ENCODE data around the gene SMAD2.

Gene SMAD2

DNA sequence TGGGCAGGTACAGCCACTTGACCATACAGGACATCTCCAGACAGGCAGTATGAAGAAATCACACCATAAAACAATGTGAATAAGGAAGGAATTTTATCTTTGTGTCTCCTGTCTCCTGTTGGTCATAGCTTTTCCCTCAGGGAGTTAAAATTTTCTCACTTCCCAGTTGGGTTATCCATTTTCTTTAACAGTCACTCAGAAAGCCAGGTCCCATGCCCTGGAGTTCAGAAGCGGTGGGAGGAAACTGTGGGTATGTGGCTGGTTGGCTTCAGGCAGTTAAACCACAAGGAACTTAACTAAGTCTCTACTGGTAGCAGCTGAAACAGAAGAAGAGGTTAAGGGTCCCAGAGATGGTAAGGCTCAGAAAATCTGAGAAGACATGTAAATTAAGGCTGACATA, 6.5 kb upstream of the SMAD2 start:
- Mint-ChIP-seq H3K9me3 (peaks cover 1% of the 10 kb centered on the region), H3K36me3 (ENCODE audit: low read depth) (no peaks in the 10 kb centered on the region), H3K27me3 (ENCODE audit: low read depth, poor library complexity) (no peaks in the 10 kb centered on the region), H3K4me1 (peaks cover 17% of the 10 kb centered on the region), H3K27ac (no peak overlapping the region), H3K4me3 (no peak overlapping the region)
- no peak for DNase-seq
- TF ChIP-seq, protein P1, sequence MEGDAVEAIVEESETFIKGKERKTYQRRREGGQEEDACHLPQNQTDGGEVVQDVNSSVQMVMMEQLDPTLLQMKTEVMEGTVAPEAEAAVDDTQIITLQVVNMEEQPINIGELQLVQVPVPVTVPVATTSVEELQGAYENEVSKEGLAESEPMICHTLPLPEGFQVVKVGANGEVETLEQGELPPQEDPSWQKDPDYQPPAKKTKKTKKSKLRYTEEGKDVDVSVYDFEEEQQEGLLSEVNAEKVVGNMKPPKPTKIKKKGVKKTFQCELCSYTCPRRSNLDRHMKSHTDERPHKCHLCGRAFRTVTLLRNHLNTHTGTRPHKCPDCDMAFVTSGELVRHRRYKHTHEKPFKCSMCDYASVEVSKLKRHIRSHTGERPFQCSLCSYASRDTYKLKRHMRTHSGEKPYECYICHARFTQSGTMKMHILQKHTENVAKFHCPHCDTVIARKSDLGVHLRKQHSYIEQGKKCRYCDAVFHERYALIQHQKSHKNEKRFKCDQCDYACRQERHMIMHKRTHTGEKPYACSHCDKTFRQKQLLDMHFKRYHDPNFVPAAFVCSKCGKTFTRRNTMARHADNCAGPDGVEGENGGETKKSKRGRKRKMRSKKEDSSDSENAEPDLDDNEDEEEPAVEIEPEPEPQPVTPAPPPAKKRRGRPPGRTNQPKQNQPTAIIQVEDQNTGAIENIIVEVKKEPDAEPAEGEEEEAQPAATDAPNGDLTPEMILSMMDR (IDR thresholded peaks at IDR 0.05): no peak

DNA sequence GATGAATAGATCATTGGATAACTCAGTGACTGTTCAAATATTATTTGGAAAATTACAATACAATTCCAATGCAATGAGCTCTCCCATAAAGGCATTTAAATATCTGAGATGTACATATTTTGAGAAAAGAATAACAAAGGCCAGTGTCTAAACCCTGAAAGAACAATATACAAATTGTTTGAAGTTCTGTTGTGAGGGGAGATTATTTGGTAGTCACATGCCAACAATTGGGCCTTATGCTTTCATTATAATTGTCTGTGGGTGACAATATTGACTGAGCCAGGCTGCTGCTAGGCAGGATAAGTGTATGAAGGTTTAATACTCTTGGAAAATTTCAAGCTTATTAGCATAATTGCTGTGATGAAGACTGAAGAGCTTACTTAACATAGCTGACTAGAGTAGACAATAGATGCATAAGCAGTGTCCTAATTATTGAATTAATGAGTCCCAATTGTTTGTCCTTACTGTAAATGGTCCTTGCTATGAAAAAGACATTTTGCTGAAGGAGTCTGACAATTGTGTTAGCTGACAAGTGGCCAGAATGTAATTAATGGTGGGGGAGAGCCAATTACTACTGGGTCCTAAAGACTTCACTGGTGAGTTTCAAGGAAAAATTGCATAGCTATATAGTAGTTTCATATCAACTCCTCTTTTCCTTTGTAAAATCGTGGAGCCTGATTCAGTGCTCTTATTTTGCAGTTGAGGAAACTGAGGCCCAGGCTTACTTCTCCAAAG, 5.0 kb upstream of the SMAD2 start:
- H3K4me1 Mint-ChIP-seq: peaks cover 22% of the 10 kb centered on the region
- H3K27ac Mint-ChIP-seq: no peak overlapping the region

DNA sequence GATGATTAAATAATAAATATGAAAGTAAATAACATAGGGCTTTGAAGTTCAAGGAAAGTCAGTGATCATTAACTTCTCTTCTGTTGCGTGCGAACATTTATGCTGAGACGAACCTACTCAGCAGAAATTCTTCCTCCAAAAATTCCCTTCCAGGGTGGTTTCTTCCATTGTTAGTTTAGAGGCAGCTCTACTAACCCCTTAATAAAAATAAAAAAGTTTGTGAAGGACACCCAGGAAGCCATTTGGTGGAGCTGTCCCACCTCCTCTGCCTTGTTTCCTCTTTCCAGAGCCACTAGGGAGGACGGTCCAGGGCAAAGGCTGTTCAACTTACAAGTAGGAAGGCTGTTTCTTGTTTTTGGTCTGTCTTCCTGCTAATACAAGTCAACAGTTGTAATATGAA, 2.1 kb upstream of the SMAD2 start:
- H3K9me3 Mint-ChIP-seq: no peaks in the 10 kb centered on the region
- peaks cover 39% of the 10 kb centered on the region for H3K4me1 Mint-ChIP-seq
- H3K4me3 Mint-ChIP-seq: no peak overlapping the region
- H3K27ac Mint-ChIP-seq: no peak overlapping the region
- no peaks in the 10 kb centered on the region for H3K27me3 Mint-ChIP-seq (ENCODE audit: low read depth, poor library complexity)
- no peak for DNase-seq
- H3K36me3 Mint-ChIP-seq (ENCODE audit: low read depth): peaks cover 5% of the 10 kb centered on the region
- TF ChIP-seq, protein P1 (IDR thresholded peaks at IDR 0.05): no peak

More for the DNA sequence above, 5.0 kb upstream of the SMAD2 start:
- H3K36me3 Mint-ChIP-seq (ENCODE audit: low read depth): no peaks in the 10 kb centered on the region
- H3K4me3 Mint-ChIP-seq: no peak overlapping the region
- H3K27me3 Mint-ChIP-seq (ENCODE audit: low read depth, poor library complexity): no peaks in the 10 kb centered on the region
- no peak for DNase-seq
- no peaks in the 10 kb centered on the region for H3K9me3 Mint-ChIP-seq
- TF ChIP-seq, protein P1 (IDR thresholded peaks at IDR 0.05): no peak

DNA sequence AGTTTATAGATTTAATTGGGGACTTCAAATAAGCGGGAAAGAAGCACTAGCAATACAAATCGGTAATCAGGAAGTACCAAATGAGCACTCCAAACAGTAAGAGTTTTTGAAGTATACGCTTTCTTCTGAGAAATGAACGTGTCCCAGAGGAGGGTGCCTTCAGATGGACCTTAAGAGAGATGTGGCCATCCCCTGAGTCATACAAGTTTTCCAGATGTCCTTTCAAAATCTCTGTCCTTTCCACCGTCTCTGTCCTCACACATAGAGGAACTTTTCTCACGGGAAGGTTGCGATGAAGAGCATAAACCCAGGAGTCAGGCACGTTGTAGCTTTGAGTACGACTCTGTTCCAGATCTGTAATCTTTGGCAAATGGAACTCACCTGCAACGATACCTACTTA, 1.7 kb upstream of the SMAD2 start:
- TF ChIP-seq, protein P1 (IDR thresholded peaks at IDR 0.05): no peak
- Mint-ChIP-seq H3K4me3 (peak overlapping the region; percentile 84), H3K27me3 (ENCODE audit: low read depth, poor library complexity) (no peaks in the 10 kb centered on the region), H3K36me3 (ENCODE audit: low read depth) (peaks cover 5% of the 10 kb centered on the region), H3K9me3 (no peaks in the 10 kb centered on the region), H3K27ac (peak overlapping the region; percentile 97), H3K4me1 (peaks cover 42% of the 10 kb centered on the region)
- no peak for DNase-seq

DNA sequence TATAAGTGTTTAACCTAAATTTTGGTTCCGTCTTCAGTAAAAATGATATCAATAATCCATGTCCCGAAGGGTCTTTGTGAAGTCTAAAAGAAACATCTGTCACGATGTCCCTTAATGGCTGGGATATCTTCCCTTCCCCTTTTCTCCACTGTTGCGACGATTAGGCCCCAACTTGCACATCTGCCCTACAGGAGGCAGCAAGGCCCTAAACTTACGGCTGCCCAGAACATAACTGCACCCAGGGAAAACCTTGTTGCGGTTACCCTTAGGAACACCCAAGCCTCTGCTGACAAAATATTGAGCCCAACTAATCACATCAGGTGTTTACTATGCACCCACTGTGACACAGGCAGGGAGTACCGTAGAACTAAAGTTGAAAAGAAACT, 1.3 kb upstream of the SMAD2 start:
- no peaks in the 10 kb centered on the region for H3K9me3 Mint-ChIP-seq
- peak overlapping the region; percentile 97 for H3K27ac Mint-ChIP-seq
- H3K36me3 Mint-ChIP-seq (ENCODE audit: low read depth): peaks cover 5% of the 10 kb centered on the region
- TF ChIP-seq, protein P1 (IDR thresholded peaks at IDR 0.05): no peak
- no peaks in the 10 kb centered on the region for H3K27me3 Mint-ChIP-seq (ENCODE audit: low read depth, poor library complexity)
- H3K4me1 Mint-ChIP-seq: peaks cover 47% of the 10 kb centered on the region
- peak overlapping the region; percentile 84 for H3K4me3 Mint-ChIP-seq
- DNase-seq: no peak
